Skeletal muscle satellite cell (primary cell): ENCODE results near the gene SSX4. TPM values are rescaled to one million over a fixed set of nuclear protein-coding genes. Genes with fewer than 3 reads are reported as not detected.
"Not testable (repeated sequence)": the region's sequence is repeated elsewhere in the genome, so short reads cannot be mapped to it uniquely, and the experiment has no call there.

ENCODE experiments used
- H3K27me3 ChIP-seq: 2 replicates; pipeline ENCODE4 v1.7.0; 2013; ENCODE audit warnings: low read length; ENCODE audit not compliant: control insufficient read depth, insufficient read depth
- H3K36me3 ChIP-seq: 2 replicates; pipeline ENCODE4 v1.7.0; 2013; ENCODE audit warnings: mild to moderate bottlenecking, control low read depth, low read length; ENCODE audit not compliant: insufficient read depth
- H3K4me1 ChIP-seq: 2 replicates; pipeline ENCODE4 v1.7.0; 2013; ENCODE audit warnings: low read length; ENCODE audit not compliant: control insufficient read depth, insufficient read depth
- H3K4me2 ChIP-seq: 2 replicates; pipeline ENCODE4 v1.7.0; 2013; ENCODE audit warnings: mild to moderate bottlenecking, low read length
- H3K4me3 ChIP-seq: 2 replicates; pipeline ENCODE4 v1.7.0; 2013; ENCODE audit warnings: low read length
- H3K9ac ChIP-seq: 2 replicates; pipeline ENCODE4 v1.7.0; 2013; ENCODE audit warnings: mild to moderate bottlenecking, low read depth, low read length, moderate library complexity
- H3K9me3 ChIP-seq: replicated peaks from 2 replicates; pipeline ENCODE4 v1.7.0; 2013; ENCODE audit warnings: mild to moderate bottlenecking, control low read depth, low read length
- total RNA-seq: library from RNA; depleted of rRNA; stranded (reverse); fragments of >200 nt; gene quantifications from 2 replicates; pipeline ENCODE4 v1.2.3, GENCODE V29; 2012; rRNA removed

Gene SSX4
- not detected in 2 replicates for total RNA-seq

- not testable (repeated sequence) for H3K4me3 ChIP-seq
Measured at GRCh38 chrX:48383239-48383638, at the start of gene SSX4. SSX4 (plus strand) TSS chrX:48383539; CDS start chrX:48384054, 515 bp downstream.

DNA sequence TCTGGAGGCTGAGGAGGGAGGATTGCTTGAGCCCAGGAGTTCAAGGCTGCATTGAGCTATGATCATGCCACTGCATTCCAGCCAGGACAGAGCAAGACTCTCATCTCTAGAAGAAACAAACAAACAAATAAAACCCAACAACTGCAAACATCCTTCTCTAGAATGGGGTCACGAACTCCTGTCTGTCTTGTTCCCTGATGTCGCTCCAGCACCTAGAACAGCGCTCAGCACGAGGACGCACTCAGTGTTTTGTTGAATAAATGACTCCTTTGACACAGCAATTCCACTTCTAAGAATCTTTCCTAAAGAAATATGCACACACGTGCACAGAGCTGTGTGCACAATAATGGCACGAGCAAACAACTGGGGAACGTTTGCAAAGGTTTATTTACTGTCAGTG, 37.3 kb upstream of the SSX4 start:
- H3K4me2 ChIP-seq, H3K4me1 ChIP-seq, H3K36me3 ChIP-seq, H3K9me3 ChIP-seq, H3K4me3 ChIP-seq, H3K9ac ChIP-seq, H3K27me3 ChIP-seq: not testable (repeated sequence)

More at GRCh38 chrX:48383239-48383638, at the start of gene SSX4:
- H3K4me2 ChIP-seq, H3K27me3 ChIP-seq, H3K9me3 ChIP-seq, H3K9ac ChIP-seq, H3K36me3 ChIP-seq, H3K4me1 ChIP-seq: not testable (repeated sequence)

- H3K9me3 ChIP-seq, H3K4me1 ChIP-seq, H3K9ac ChIP-seq, H3K4me2 ChIP-seq, H3K36me3 ChIP-seq, H3K27me3 ChIP-seq, H3K4me3 ChIP-seq: not testable (repeated sequence)
Measured at GRCh38 chrX:48356315-48357094, 26.8 kb upstream of the SSX4 start, which contains the start of gene SSX3. SSX3 (minus strand) TSS chrX:48356703; CDS start chrX:48355249, 1,454 bp downstream.

DNA sequence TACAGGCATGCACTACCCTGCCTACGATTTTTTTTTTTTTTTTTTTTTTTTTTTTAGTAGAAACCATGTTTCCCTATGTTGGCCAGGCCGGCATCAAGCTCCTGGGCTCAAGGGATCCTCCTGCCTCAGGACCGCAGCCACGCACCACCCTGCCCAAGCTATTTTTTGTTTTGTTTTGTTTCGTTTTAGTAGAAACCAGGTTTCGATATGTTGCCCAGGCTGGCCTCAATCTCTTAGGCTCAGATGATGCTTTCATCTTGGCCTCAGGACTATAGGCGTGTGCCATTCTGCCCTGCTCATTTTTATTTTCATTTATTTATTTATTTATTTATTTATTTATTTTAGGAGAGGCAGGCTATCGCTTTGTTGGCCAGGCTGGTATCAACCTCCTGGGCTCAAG, 25.7 kb upstream of the SSX4 start:
- no peaks in the 10 kb centered on the region for H3K36me3 ChIP-seq
- no peak overlapping the region for H3K4me3 ChIP-seq
- no peaks in the 10 kb centered on the region for H3K4me1 ChIP-seq
- H3K9ac ChIP-seq, result no peak overlapping the region
- H3K27me3 ChIP-seq, result no peaks in the 10 kb centered on the region
- no peak overlapping the region for H3K4me2 ChIP-seq
- no peaks in the 10 kb centered on the region for H3K9me3 ChIP-seq

DNA sequence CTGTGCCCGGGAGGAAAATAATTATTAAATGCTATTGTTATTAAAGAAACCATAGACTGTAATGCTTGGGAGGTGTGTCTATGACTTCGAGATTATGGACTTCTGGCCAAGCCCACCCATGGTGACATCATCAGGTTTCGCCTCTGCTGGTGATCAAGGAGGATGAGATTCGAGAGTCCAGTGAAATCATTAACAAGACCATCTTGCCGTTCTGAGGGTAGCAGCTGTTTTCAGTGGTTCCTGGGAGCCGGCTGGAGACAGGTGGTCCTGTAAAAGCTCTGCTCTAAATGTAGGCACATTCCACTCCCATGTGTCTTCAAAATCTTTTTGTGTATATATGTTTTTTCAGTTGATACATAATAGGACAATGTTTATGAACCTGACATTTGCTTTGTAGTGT, 24.1 kb upstream of the SSX4 start:
- not testable (repeated sequence) for H3K4me2 ChIP-seq, H3K36me3 ChIP-seq, H3K9ac ChIP-seq, H3K4me1 ChIP-seq, H3K9me3 ChIP-seq, H3K4me3 ChIP-seq, H3K27me3 ChIP-seq

GRCh38 chrX:48367717-48368408, 15.5 kb upstream of the SSX4 start:
- not testable (repeated sequence) for H3K9me3 ChIP-seq, H3K4me2 ChIP-seq, H3K4me3 ChIP-seq, H3K36me3 ChIP-seq, H3K4me1 ChIP-seq, H3K9ac ChIP-seq, H3K27me3 ChIP-seq

GRCh38 chrX:48370408-48370807, 12.9 kb upstream of the SSX4 start:
- H3K4me3 ChIP-seq, H3K9me3 ChIP-seq, H3K27me3 ChIP-seq, H3K4me1 ChIP-seq, H3K9ac ChIP-seq, H3K4me2 ChIP-seq, H3K36me3 ChIP-seq: not testable (repeated sequence)

DNA sequence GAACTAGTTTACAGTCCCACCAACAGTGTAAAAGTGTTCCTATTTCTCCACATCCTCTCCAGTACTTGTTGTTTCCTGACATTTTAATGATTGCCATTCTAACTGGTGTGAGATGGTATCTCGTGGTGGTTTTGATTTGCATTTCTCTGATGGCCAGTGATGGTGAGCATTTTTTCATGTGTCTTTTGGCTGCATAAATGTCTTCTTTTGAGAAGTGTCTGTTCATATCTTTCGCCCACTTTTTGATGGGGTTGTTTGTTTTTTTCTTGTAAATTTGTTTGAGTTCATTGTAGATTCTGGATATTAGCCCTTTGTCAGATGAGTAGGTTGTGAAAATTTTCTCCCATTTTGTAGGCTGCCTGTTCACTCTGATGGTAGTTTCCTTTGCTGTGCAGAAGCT, 13.6 kb downstream of the SSX4 start:
- H3K27me3 ChIP-seq, H3K4me3 ChIP-seq, H3K4me1 ChIP-seq, H3K9ac ChIP-seq, H3K9me3 ChIP-seq, H3K36me3 ChIP-seq, H3K4me2 ChIP-seq: not testable (repeated sequence)

DNA sequence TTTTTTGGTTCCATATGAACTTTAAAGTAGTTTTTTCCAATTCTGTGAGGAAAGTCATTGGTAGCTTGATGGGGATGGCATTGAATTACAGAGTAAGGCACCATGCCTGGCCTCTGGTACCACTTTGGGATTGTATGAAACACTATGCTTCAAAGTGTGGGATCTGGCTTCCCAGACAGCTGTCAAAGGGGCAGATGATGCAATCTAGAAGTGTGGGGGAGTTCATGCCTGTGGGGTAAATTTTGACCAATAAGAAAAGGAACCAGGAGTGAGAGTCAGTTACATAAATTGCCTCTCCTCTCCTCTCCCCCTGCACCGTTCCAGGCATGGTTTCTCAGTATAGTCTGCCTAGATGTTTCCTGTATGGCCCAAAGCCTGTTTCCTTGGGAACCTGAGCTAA, 14.5 kb downstream of the SSX4 start:
- H3K4me3 ChIP-seq, H3K9me3 ChIP-seq, H3K9ac ChIP-seq, H3K4me2 ChIP-seq, H3K27me3 ChIP-seq, H3K4me1 ChIP-seq, H3K36me3 ChIP-seq: not testable (repeated sequence)

GRCh38 chrX:48411860-48412259, 28.5 kb downstream of the SSX4 start, which contains the start of gene SSX4B:
SSX4B (minus strand) TSS chrX:48411960; CDS start chrX:48411372, 588 bp downstream.
- not testable (repeated sequence) for H3K4me1 ChIP-seq, H3K36me3 ChIP-seq, H3K9ac ChIP-seq, H3K4me3 ChIP-seq, H3K27me3 ChIP-seq, H3K9me3 ChIP-seq, H3K4me2 ChIP-seq

- not testable (repeated sequence) for H3K4me3 ChIP-seq, H3K9ac ChIP-seq, H3K9me3 ChIP-seq
Measured at GRCh38 chrX:48427027-48427716, 43.8 kb downstream of the SSX4 start.

More at GRCh38 chrX:48427027-48427716, 43.8 kb downstream of the SSX4 start:
- H3K4me1 ChIP-seq, H3K36me3 ChIP-seq, H3K4me2 ChIP-seq, H3K27me3 ChIP-seq: not testable (repeated sequence)
